Activated T-helper 1 cell treated with Interleukin-2 at 50 U/mL for 16 hours (primary cell): ENCODE data around the gene SLC10A4.

ENCODE experiments used
- DNase-seq: peaks from one replicate; pipeline ENCODE4 v3.0.0-alpha.2; 2020; ENCODE audit warnings: low read depth

SLC10A4 gene

GRCh38 chr4:48489683-48490011, 6.5 kb downstream of the SLC10A4 start:
- no peak for DNase-seq

GRCh38 chr4:48490012-48490679, 7.0 kb downstream of the SLC10A4 start, which contains the start of gene ZAR1:
TSS of gene ZAR1 (plus strand) at chr4:48490252. CDS start at chr4:48490292, 40 bp downstream.
- DNase-seq: no peak

- DNase-seq: no peak
Measured at GRCh38 chr4:48490680-48491513, 7.8 kb downstream of the SLC10A4 start.

DNA sequence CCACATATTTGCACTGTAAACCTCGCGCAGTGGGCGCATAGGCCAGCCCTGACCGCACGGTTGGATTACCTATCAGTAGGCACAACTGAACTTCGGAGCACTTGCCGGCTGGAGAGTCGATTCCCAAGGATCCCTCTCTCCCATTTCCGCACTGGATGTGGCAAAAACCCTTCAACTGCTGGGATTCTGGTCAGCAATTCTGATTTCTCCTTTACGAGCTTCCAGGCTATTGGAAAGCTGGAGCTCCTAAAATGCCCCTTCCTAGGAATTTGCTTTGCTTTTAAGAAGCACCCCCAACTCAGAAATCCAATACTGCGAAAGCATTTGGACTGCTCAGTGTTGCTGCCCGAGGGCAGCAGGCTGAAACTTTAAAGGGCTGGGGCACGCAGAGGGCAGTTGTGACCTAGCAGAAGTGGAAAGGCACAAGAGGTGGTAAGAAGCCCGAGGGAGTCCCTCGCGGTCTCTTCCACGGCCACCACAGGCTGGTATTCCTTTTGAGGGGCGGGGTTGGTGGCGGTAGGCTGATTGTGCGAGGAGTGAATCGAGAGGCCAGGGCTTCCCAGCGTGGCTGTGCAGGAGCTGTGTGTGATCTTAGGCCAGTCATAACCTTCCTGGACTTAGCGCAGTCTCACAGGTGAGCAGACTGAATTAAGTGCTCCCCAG, 8.5 kb downstream of the SLC10A4 start:
- DNase-seq: no peak

- DNase-seq: no peak
Measured at GRCh38 chr4:48493452-48494100, 10.4 kb downstream of the SLC10A4 start.

- no peak for DNase-seq
Measured at GRCh38 chr4:48495941-48496340, 12.8 kb downstream of the SLC10A4 start.

DNA sequence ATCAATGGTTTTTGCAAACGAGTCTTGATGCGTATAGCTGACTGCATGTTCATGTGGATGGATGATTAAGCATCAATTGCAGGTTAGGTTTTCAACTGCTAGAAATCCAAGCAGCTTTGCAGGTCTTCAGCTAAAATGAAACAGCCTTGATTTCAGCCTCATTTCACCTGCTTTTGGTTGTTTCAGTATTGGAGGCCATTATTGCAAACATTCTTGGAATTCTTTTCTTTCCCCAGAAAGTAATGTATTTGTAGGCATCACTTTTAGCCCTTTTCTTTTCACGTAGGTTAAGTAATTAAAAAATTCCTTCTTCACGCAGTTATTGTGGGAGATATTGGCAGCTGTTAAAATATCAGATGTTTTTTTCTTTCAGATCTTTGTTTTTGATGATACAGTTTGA, 15.8 kb downstream of the SLC10A4 start:
- DNase-seq: no peak

DNA sequence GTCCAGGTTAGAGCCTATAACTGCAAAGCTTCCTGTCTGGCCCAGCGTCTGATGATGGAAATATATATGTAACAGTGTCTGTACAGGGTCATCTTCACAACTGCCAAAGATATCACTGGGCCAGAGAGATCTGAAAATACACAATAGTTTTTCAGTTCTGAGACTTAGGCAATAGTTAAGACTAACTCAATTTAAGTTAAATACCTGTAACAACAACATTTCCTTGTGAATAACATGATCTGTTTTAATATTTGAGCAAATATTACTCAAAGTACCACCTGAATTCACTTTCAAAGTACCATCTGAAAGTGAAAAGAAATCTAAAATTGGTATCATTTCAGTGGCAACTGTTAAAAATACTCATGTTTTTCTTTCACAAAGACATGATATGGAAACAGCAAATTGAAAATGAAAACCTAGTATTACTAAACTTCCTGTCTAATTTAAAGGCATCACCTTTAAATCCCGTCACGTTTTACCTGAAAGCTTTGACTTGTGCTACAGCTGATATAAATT, 16.5 kb downstream of the SLC10A4 start:
- DNase-seq: no peak

DNA sequence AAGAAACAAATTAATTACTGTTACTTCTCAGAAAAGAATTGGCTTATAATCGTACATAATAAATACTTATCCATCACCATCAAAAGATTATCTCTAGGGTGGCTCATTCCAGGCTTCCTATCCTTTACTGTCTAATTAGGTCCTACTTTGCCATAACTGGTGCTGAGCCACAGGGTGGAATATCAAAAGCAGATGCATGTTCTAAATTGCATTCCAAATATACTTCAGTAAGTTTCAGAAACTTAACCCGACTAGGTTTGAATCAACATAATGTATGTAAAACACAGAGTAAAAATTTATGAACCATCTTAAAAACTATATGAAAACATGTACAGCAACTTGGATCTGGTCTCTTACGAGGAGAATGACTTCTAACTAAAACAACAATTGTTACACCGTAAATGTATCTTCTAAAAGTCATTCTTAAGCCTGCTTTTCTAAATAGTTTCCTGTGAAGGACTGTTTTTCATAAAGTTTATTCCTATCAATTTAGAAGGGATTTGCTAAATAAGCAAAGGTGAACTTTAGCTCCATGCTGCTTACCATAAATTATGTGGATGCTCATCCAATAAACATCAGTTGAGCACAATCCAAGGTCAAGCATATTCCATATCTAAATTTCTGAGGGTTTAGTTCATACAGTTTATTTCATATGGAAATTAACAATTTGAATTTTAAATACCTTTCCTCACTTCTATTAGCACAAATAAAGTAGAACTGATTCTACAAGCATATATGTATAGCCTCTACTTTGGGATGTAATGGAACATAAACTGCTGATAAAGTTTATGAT, 20.3 kb downstream of the SLC10A4 start:
- no peak for DNase-seq

DNA sequence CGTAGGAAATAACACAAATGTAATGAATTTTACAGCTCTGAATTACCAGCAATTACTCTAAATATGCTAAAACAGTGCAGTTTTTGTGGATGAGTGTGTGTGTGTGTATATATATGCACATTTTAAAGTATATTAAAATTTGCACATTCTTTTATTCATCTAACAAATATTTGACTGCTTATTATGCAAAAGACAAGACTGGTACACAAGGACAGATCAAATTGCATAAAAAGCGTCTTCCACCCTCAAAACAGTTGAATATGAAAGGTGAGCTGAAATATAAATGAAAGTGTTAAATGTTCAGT, 20.8 kb downstream of the SLC10A4 start:
- no peak for DNase-seq

GRCh38 chr4:48504352-48504751, 21.2 kb downstream of the SLC10A4 start:
- no peak for DNase-seq

DNA sequence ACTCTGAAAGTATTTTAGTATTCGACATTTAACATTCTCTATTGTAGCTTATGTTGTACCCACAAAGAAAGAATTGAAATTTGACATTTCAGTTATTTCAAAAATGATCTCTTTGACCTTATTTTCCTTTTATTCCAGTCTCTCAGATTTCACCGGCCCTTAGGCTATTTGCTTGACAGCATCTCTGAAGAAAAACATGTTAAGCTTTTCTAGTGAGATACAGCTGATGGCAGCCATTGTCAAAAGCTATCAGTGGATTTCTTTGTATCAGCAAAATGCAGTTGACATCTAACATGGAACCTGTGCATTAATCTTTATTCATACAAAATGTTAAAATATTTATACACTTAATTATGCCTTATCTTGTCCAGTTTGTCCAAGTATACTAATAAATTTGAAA, 23.6 kb downstream of the SLC10A4 start:
- DNase-seq: no peak

GRCh38 chr4:48509543-48509942, 26.4 kb downstream of the SLC10A4 start:
- DNase-seq: no peak

DNA sequence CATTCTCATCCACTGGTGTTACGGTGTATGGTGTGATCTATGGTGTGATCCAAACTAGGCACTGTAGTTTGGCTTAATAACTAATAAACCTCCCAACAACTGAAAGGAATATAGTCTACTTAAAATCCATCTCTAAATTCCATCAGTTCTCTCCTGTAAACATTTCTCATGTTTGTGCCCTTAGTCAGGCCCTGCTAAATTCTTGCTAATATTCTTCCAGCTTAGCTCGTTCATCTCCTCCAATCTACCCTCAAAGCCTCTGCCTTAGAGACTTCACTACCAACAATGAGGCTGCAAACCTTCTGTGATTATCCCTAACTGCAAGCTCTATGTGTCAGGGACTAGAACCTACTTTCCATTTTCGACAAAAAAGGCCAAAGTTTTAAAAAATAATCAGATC, 35.0 kb downstream of the SLC10A4 start:
- no peak for DNase-seq

DNA sequence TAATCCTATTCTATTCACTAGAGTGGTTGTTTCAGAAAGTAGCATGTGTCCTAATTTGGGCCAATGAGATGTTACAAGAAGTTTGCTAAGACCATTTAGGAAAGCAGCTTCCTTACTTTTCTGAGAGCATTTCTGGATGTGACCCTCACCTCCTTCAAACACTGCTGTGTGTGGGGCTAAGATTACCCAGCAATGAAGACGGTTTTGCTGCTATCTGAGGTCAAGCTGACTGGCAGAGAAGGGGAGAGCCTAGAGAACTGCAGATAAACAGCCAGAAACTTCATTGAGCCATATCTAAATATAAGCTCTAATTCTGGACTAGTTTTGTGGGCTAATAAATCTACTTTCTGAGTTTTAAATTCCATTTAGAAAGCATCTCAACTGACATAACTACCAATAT, 43.3 kb downstream of the SLC10A4 start:
- no peak for DNase-seq

- no peak for DNase-seq
Measured at GRCh38 chr4:48538358-48538757, 55.2 kb downstream of the SLC10A4 start.
